PC-9 (cell line): ENCODE results near the gene TMEM119. TPM values are rescaled to one million over a fixed set of nuclear protein-coding genes. Genes with fewer than 3 reads are reported as not detected.

ENCODE experiments used
- BruUV-seq: library from RNA; stranded (reverse); fragments of 400-500 nt; replicated peaks from 2 replicates; lab custom pipeline; 2021; lab: Mats Ljungman, UMichigan
- CTCF ChIA-PET: fragments of 300-600 bp; sonication (Branson Sonifier 250); formaldehyde crosslinking; loops from one replicate; lab custom pipeline; 2022; ENCODE audit warnings: antibody characterized with exemption; lab: Charles Lee
- POLR2A ChIA-PET: fragments of 300-600 bp; sonication (Branson Sonifier 250); formaldehyde crosslinking; loops from one replicate; lab custom pipeline; 2022; ENCODE audit warnings: antibody characterized with exemption; ENCODE audit not compliant: unreplicated experiment; lab: Charles Lee
- DNase-seq, 2 experiments: peaks; one replicate each; pipeline versions ENCODE4 v3.0.0 to v3.0.0-alpha.2; 2015 to 2022; ENCODE audit warnings: mixed read lengths in 1 of 2
- H2AFZ ChIP-seq: fragments of 200-600 bp; sonication (generic); 2 replicates; pipeline ENCODE4 v1.8.1; 2017; ENCODE audit warnings: antibody characterized with exemption
- H3F3A ChIP-seq: fragments of 200-600 bp; sonication (generic); 2 replicates; pipeline ENCODE4 v1.8.1; 2017; ENCODE audit warnings: antibody characterized with exemption, mild to moderate bottlenecking, low read depth; ENCODE audit not compliant: insufficient read depth
- H3K27ac ChIP-seq: fragments of 200-600 bp; sonication (generic); 2 replicates; pipeline ENCODE4 v1.6.1; 2016; ENCODE audit warnings: mixed run types
- H3K27me3 ChIP-seq: fragments of 200-600 bp; sonication (generic); 2 replicates; pipeline ENCODE4 v1.6.1; 2016; ENCODE audit warnings: low read depth, mixed run types; ENCODE audit not compliant: insufficient read depth
- H3K36me3 ChIP-seq: fragments of 200-600 bp; sonication (generic); 2 replicates; pipeline ENCODE4 v1.6.1; 2016; ENCODE audit warnings: low read depth, mixed run types
- H3K4me1 ChIP-seq: fragments of 200-600 bp; sonication (generic); replicated peaks from 2 replicates; pipeline ENCODE4 v1.6.1; 2016; ENCODE audit warnings: mixed run types; ENCODE audit not compliant: insufficient read depth
- H3K4me2 ChIP-seq: fragments of 200-600 bp; sonication (generic); 2 replicates; pipeline ENCODE4 v1.6.1; 2017; ENCODE audit warnings: mixed run types
- H3K4me3 ChIP-seq: fragments of 200-600 bp; sonication (generic); 2 replicates; pipeline ENCODE4 v1.6.1; 2016; ENCODE audit warnings: mixed run types
- H3K79me2 ChIP-seq: fragments of 200-600 bp; sonication (generic); 2 replicates; pipeline ENCODE4 v1.6.1; 2017; ENCODE audit warnings: low read depth, mixed run types
- H3K9me2 ChIP-seq: fragments of 200-600 bp; sonication (generic); 2 replicates; pipeline ENCODE4 v1.8.1; 2017; ENCODE audit warnings: mild to moderate bottlenecking; ENCODE audit not compliant: insufficient read depth
- H3K9me3 ChIP-seq: fragments of 200-600 bp; sonication (generic); 2 replicates; pipeline ENCODE4 v1.8.1; 2016; ENCODE audit warnings: low read depth; ENCODE audit not compliant: insufficient read depth
- H4K20me1 ChIP-seq: fragments of 200-600 bp; sonication (generic); 2 replicates; pipeline ENCODE4 v1.8.1; 2017; ENCODE audit not compliant: insufficient read depth
- CTCF ChIP-seq: fragments of 200-600 bp; sonication (generic); conservative IDR thresholded peaks from 2 replicates; pipeline ENCODE4 v1.6.1; 2017; ENCODE audit warnings: mixed run types, antibody characterized with exemption, mild to moderate bottlenecking, moderate library complexity
- EZH2 ChIP-seq: fragments of 200-600 bp; sonication (generic); IDR thresholded peaks from 2 replicates; pipeline ENCODE4 v1.8.0; 2017; ENCODE audit warnings: antibody characterized with exemption, low read depth
- intact Hi-C: fragments of 100-400 bp; cut with micrococcal nuclease; formaldehyde crosslinking; loops from one replicate; pipeline ENCODE4 v1.10.0; 2022; ENCODE audit not compliant: unreplicated experiment
- total RNA-seq: library from RNA; stranded (reverse); gene quantifications from 2 replicates; pipeline ENCODE4 v1.2.3, GENCODE V29; 2021

Gene TMEM119
- total RNA-seq, 1 experiment from 2014 or later = not detected

- 0 out of 2 replicates have a peak, but pooled peaks cover 6% of the 10 kb centered on the region for H4K20me1 ChIP-seq
- H3K9me3 ChIP-seq = no peaks in the 10 kb centered on the region
- intact Hi-C loops = loop anchor here (2.0 kb wide), 1 partner anchor 17 kb away; no protein-coding TSS in a partner anchor
- no peak for DNase-seq
- TF ChIP-seq CTCF (no peak), EZH2 (no peak)
- no peak overlapping the region for H3K27ac ChIP-seq
- H3K4me2 ChIP-seq = no peak overlapping the region
- no peaks in the 10 kb centered on the region for H3K79me2 ChIP-seq
- H3K4me1 ChIP-seq = no peaks in the 10 kb centered on the region
- 0 out of 2 replicates have a peak, but pooled peaks cover 16% of the 10 kb centered on the region for H3K36me3 ChIP-seq
- no peak overlapping the region for H2AFZ ChIP-seq
- no peaks in the 10 kb centered on the region for H3K27me3 ChIP-seq
- POLR2A ChIA-PET = no interaction called here
- no peak overlapping the region for H3K4me3 ChIP-seq
- CTCF ChIA-PET = interaction anchor here (0.6 to 0.7 kb wide), 2 partner anchors 13 to 18 kb away, joined by 4 to 6 read pairs; no protein-coding TSS in a partner anchor
- BruUV-seq = TSS peak; percentile 9
- H3K9me2 ChIP-seq = no peaks in the 10 kb centered on the region
- 0 out of 2 replicates have a peak, but pooled peaks cover 14% of the 10 kb centered on the region for H3F3A ChIP-seq
These were observed 48.1 kb upstream of the TMEM119 start for GRCh38 chr12:108645686-108646599.

GRCh38 chr12:108644811-108645120 is 46.9 kb upstream of the TMEM119 start:
- TF ChIP-seq EZH2 = no peak
- no peak for TF ChIP-seq CTCF
- no peak for DNase-seq
- Histone ChIP-seq H3K4me3 (no peak overlapping the region), H3F3A (peaks cover 18% of the 10 kb centered on the region; the same call in 1 of the 2 replicates), H3K27me3 (no peaks in the 10 kb centered on the region), H3K27ac (no peak overlapping the region), H3K79me2 (no peaks in the 10 kb centered on the region), H3K4me2 (no peak overlapping the region), H4K20me1 (no peaks in the 10 kb centered on the region), H3K9me2 (no peaks in the 10 kb centered on the region), H2AFZ (no peak overlapping the region), H3K9me3 (no peaks in the 10 kb centered on the region), H3K36me3 (0 out of 2 replicates have a peak, but pooled peaks cover 16% of the 10 kb centered on the region), H3K4me1 (no peaks in the 10 kb centered on the region)
- BruUV-seq = no TSS peak
- intact Hi-C loops = loop anchor here (2.0 kb wide), 1 partner anchor 16 kb away; no protein-coding TSS in a partner anchor
- POLR2A ChIA-PET = no interaction called here
- CTCF ChIA-PET = no interaction called here

DNA sequence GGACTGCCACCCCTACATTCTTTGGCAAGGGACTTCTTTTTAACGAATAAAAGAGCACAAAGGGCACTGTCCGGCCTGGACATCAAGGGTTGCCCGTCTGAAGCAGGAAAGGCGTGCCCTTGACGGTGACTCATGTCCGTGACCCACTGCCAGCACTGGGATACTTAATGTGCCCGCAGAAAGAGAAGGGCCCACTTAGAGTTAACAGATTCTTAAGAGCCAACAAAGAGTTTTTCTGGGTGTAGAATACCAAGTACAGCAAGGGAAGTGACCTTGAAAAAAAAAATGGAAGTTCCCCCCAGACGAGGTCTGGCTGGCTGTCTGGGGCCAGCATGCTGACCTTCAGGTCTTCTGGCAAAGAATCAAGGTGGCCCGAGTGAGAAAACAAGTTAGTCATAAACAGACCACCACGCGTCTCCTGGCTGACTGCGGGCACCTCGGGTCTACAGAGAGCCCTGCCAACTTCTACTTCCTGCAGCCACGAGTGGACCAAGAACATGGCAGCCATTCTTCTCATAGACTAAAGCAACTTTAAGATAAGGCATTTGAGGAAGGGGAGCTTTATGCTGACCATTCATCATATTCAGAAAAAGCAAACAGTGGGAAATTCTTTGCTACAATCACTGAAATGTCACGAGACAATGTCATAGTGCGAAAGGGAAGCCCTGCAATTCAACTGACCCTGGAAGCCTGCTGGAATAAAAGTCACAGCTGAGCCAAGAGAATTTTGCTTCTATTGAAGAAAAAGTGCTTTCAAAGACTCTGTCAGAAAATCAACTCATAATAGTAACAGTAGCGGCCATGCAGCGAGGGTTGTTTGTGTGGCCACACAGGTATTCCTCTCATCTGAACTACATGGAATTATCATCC is 46.3 kb upstream of the TMEM119 start:
- H3K79me2 ChIP-seq = no peaks in the 10 kb centered on the region
- H3K4me2 ChIP-seq = no peak overlapping the region
- no peak overlapping the region for H3K27ac ChIP-seq
- H3K9me2 ChIP-seq = no peaks in the 10 kb centered on the region
- H3K4me1 ChIP-seq = no peaks in the 10 kb centered on the region
- BruUV-seq = no TSS peak
- ChIA-PET CTCF (interaction anchor here (0.6 kb wide), 1 partner anchor 130 kb away, joined by 4 read pairs; no protein-coding TSS in a partner anchor), POLR2A (no interaction called here)
- TF ChIP-seq CTCF (no peak), EZH2 (no peak)
- H3K36me3 ChIP-seq = 0 out of 2 replicates have a peak, but pooled peaks cover 16% of the 10 kb centered on the region
- intact Hi-C loops = loop anchor here (2.0 kb wide), 1 partner anchor 15 kb away; no protein-coding TSS in a partner anchor
- peak in 1 of 2 experiments; percentile 61 for DNase-seq
- no peaks in the 10 kb centered on the region for H4K20me1 ChIP-seq
- H3F3A ChIP-seq = peaks cover 18% of the 10 kb centered on the region; the same call in 1 of the 2 replicates
- H2AFZ ChIP-seq = no peak overlapping the region
- H3K27me3 ChIP-seq = no peaks in the 10 kb centered on the region
- H3K4me3 ChIP-seq = no peak overlapping the region
- H3K9me3 ChIP-seq = no peaks in the 10 kb centered on the region
